Inferior parietal cortex (tissue), 1 donor: ENCODE measurements around the gene DUT.
"Not testable (repeated sequence)": the region's sequence is repeated elsewhere in the genome, so short reads cannot be mapped to it uniquely, and the experiment has no call there.

ENCODE experiments used
- DNase-seq: peaks from one replicate; pipeline ENCODE4 v3.0.0-alpha.2; 2016; ENCODE audit errors: extremely low spot score

The DUT gene

DNA sequence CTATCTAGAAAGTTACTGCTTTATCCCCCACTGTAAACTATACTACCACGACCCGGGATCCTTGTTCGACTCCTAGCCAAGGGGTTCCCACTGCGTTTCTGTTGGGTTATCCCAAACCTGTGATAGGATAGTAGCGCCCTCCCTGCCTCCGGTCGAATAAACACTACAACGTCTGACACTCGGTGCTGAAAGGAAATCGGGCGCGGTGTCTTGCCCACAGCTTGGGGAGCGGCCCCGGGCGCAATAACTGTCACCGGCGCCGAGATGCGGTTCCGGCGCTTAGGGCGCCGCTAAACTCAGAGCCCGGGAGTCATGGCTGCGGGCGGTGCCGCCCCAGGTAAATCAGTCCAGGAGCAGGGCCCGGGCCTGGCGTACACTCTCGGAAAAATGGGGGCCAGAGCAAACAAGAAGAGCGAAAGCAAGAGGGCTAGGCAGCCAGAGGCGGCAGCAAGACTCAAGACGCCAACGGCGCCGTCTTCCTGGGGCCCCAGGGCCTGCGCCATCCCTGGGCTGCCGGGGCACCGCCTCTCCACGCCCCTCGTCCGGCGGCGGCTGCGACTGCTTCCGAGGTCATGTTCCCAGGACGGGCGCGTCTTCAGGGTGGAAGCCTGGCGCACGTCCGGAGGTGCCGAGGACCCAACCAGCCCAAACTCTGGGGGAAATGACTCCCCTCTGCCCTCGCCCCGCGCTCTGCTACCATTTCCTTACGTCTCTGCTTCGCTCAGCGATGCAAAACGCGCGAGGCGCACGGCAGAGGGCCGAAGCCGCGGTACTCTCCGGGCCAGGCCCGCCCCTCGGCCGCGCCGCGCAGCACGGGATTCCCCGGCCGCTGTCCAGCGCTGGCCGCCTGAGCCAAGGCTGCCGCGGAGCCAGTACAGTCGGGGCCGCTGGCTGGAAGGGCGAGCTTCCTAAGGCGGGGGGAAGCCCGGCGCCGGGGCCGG is at the start of gene DUT:
DUT (plus strand) TSS at position 575 of the 941 bp plus-strand sequence; CDS start at position 662, 87 bp downstream.
- DNase-seq = peak; percentile 85

DNA sequence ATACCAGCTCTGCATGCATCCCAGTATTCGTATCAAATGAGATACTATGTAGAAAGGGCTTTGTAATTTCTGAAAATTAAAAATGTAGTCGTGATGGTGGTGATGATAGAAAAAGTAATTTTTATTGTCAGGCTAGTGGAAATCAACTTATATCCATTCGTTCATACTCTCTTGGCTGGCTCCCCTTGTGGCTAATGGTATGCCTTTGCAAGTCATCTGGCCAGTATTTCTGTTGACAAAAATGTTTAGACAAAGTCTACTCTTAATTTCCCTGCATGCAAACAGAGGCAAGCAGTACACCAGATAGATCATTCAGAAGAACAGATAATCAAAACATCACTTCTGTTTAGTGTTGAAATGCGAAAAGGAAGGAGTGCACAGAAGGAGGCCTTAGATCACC is 49.6 kb upstream of the DUT start:
- no peak for DNase-seq

DNA sequence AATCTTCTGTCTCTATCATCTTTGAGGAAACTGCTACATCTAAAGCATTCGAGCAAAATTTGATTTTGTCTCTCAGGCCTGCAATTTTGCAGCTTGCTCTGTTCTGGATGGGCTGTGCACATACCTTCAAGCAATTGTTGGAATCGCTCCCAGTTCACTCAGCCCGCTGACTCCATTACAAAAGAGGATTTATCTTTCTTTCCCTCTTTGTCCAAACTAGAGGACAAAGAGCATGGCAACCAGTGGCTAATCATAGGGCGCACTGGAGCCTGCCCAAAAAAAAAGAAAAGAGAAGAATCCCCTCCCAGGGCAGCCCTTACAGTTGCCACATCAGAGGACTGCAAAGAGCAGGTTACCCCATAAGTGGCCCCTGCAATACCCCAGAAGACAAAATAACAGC is 49.0 kb upstream of the DUT start:
- no peak for DNase-seq

DNA sequence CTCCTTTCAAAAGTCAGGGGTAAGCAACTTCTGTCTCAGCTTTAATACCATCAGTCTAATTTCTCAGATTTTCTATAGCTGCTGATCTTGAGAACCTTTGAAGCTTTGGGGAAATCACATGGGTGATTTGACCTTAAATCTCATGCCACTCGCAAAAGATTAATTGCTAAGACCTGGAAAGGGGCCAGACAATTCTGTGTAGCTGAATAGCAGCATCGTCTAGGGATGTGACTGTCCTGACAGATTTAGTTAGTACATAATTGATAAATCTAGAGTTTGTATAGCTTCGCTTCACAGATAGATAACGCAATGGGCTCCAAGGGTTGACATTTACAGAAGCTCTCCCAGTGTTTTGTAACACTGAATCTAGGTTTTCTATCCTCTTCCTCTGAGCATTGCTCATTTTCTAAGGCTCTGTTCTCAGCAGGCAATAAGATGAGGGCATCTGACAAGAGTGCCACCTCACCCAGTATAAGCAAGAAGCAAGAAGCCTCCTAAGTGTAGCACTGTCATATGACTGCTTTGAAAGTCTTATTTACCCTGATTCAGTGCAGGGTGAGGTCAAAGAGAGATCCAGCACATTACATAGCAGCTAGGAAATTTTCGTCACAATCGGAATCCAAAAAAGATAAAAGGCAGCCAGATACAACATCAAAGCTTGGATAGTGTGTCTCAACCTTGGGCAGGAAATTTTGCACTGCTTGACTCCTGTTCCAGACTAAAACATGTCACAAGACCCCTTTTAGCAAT is 47.7 kb upstream of the DUT start:
- no peak for DNase-seq

DNA sequence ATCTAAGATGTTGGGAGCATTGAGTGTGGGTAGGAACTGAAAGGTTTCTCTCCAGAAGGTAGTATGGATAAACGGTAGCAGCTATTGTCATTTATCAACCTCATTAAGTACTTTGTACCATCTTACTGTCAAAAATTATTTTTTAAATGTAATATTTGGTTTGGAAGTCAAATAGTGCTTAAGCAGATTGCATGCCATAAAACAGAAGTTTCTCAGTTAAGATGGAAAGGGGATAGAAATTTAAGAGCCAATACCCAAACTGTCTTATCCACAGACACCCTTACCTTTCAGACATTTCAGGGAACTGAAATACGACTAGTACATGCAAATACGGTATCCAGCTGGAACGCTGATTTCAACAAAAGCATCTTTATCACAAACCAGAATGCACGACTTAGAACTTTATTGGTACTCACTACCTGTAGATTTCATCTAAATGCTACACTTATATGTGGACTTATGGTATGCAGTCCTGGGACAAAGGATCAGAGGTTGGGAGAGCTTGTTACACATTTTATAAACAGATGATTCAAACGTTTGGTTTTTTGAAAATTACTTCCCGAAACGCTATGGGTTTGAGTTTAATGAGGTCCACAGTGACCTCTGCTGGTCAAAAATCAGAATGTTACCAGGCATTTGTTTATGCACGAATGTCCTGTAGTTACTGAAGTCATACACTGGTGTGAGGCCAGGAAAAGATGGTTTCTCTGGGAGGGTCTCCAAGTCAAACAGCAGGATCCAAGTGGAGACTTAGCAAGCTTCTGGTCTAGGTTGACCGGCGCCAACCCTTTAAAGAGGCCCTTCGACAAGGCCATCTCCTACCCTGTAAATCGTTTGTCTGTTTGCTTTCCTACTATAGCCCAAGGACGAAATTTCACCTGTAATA is 45.7 kb upstream of the DUT start:
- DNase-seq = peak; percentile 91

DNA sequence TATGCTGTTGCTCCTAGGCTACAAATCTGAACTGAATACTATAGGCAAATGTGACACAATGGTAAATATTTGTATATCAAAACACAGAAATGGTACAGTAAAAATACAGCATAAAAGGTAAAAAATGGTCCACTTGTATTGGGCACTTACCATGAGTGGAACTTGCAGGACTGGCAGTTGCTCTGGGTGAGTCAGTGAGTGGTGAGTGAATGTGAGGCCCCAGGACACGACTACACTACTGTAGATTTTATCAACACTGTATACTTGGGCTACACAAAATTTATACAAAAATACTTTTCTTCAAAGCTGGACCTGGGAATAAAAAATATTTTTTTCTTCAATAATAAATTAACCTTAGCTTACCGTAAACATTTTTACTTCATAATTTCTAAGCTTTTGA is 41.6 kb upstream of the DUT start:
- DNase-seq = no peak

DNA sequence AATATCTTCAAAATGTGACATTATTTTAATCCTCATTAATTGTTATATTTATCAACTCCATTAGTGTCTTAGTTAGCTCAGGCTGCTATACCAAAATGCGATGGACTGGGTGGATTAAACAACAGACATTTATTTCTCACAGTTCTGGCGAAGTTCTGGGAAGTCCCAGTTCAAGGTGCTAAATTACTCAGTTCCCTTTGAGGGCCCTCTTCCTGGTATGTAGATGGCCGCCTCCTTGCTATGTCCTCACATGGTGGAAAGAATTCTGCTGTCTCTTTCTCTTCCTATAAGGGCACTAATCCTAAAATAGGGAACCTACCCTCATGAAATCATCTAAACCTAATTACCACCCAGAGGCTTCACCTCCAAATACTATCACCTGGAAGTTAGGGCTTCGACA is 38.8 kb upstream of the DUT start:
- no peak for DNase-seq

DNA sequence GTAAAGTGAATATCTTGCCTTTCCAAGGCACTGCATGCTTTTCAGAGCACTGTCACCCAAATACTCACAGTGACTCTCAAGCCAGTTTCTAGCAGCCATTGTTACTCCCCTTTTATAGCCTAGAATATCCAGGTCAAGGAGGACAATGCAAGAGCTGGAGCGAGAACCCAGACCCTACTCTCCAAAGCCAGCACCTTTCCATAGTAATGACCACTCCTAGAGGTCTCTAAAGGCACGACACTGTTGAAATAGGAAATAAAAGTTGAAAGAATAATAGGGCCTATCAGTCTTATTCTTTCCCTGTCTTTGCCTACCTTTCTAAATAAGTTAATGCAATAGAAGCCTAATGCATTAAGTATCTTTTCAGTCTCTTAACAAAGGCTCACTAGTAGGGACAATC is 33.6 kb upstream of the DUT start:
- DNase-seq = no peak

DNA sequence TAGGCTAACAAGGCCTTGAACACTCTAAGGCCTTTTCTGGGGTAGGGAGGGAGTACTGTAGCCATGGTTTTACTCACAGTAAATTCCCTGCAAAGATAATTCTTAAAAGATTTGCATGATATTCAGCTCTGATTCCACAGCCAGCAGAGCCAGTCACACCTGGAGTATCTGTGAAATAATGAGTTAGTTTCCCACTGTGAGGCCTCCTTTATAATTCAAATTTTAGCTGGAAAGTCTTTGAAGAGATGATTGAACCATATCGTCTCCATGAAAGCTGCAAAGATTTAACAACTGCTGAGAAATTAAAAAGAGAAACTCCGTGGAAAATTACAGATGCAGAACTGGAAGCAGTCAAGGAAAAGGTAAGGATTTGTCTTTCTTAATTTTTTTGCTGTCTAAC is 32.3 kb upstream of the DUT start:
- no peak for DNase-seq

DNA sequence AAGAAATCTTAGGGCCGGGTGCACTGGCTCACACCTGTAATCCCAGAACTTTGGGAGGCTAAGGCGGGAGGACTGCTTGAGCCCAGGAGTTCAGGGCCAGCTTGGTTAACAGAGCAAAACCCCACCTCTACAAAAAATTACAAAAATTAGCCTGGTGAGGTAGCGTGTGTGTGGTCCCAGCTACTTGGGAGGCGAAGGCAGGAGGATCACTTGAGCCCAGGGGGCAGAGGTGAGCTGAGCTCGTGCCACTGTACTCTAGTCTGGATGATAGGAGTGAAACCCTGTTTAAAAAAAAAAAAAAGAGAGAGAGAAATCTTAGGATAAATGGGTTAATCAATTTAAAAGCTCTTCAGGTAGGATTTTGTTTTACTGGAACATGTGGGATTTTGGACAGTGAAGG is 31.2 kb upstream of the DUT start:
- no peak for DNase-seq

DNA sequence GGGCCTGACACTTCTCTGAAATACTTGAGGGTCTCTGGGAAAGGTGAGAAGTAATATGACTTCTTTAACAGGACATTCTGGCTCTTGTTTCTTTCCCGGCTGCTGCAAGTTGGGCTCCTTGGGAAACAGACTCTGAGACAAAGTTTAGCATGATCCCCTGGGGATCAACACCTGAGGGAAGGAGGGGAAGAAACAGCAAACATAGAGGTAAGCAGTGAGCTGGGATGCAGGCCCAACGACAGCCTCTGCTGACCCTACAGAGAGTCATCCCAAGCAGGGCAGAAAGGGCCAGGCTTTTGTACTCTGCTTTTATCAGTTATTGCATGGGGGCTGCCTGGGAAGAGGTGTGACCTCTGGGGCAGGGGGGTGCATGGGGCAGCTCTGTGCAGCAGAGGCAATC is 26.8 kb upstream of the DUT start:
- no peak for DNase-seq

DNA sequence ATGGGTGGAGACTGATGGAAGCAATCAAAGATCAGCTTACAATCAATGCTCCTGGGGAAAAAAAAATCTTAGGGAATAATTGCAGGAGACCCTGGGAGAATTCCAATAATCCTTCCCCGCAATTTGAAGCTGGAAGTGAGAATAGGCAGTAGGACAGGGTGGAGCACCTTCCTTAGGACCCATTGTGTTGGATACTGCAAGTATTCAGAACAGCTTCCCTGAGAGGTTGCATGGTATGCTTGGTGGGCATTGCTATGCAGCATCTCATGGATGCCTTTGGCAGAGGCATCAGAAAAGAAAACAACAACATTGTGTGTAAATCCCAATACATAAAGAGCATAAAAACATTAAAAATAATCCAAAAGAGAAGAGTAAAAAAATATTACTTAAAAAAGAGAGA is 24.6 kb upstream of the DUT start:
- DNase-seq = no peak

DNA sequence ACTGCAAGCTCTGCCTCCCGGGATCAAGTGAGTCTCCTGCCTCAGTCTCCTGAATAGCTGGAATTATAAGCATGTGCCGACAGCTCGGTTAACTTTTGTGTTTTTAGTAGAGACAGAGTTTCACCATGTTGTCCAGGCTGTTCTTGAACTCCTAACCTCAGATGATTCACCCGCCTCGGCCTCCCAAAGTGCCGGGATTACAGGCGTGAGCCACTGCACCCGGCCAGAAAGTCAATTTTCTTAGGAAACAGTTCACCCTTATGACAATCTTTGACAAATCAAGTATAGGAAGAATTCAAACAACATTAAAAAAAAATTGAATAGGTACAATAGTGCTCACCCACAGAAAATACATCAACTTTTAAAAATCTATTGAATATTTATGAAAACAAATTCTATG is 23.6 kb upstream of the DUT start:
- DNase-seq = no peak

DNA sequence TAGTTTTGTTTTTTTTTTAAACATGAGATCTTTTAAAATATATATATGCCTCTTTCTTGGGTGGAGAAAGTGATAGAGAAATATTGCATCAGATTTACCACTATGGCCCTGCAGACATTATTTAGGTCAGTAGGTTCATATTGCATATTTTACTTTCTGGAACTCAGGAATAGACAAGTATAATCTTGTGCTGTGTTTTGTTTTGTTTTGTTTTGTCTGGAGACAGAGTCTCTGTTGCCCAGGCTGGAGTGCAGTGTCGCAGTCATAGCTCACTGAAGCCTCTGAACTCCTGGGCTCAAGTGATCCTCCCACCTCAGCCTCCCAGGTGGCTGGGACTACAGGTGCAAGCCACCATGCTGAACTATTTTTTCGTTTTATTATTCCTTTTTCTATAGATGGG is 21.5 kb upstream of the DUT start:
- DNase-seq = no peak

DNA sequence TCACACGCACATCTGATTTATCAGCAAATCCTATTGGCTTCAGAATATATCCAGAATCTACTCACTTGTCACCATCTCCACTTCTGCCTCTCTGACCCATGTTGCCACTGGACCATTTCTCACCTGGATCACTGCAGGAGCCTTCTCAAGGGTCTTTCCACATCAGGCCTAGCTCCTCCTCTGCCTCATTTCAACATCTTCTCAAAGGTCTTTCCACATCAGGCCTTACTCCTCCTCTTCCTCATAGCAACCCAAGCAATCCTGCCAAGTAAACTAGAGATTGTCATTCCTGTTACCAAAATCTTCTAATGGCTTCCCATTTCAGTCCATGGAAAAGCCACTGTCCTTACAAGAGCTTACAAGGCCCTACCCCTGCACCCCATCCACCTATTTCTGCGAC is 18.0 kb upstream of the DUT start:
- DNase-seq = no peak

DNA sequence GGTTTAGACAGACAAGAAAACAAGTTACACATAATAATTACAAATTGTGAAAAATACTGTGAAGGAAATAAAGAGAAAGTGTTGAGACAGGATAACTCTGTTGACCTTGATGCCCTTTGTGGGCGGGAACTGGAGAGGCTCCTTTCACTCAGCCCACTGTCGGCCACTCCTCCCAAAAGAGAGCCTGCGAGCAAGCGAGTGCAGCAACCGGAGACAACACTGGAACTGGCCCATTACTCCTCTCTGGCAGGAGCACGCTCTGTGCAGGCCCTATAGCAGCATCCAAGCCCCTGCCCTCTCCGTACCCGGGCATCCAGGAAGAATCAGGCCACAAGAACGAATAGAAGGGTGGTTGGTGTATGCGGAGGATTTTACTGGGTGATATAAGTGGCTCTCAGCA is 16.2 kb upstream of the DUT start:
- no peak for DNase-seq

DNA sequence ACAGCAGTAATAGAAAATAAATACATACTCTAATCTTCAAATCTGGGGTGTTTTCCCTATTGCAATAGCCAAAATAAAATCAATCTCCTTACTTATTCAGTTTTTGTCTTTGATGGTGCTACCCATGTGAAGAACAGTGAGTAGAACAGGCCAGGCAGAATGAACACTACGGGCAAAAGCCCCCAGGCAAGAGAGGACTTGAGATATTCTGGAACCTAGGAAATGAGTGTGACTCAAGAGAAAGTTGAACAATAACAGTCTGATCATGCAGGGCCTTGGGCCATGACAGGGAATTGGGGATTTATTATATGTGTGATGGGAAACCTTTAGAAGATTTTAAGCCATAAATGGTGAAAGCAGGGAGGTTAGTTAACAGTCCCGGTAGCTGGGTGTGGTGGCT is 14.0 kb upstream of the DUT start:
- no peak for DNase-seq

DNA sequence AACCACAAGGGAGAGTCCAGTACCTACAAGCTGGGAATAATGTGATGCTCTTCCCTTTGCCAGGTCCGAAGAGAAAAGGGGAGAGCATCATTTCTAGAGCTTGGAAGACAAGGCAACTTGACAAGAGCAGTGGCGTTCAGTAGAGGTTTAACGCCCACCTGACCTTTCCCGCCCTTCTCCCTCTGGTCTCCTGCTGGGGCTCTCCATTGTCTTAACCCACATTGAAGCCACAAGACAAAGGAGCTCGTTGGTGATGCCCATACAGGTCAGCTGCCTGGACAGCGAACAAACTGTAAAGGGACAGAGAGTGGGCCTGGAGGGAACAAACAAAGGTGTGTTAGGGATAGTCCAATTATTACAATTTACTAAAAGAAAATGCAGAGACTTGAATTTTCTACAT is 13.1 kb upstream of the DUT start:
- no peak for DNase-seq

DNA sequence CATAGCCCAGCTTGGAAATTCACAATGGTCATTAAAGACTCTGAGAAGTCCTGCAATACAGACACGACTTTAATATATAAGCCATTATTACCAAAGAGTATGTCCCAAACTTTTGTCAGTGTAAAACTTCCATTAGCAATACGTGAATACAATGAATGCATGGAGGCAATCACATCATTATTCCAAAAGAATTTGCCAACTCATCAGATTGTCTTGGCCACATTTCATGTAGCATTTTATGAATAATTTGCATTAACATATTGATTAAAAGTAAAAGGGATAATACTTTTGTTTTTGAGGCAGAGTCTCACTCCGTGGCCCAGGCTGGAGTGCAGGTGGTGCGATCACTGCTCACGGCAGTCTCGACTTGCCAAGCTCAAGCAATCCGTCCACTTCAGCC is 7.9 kb upstream of the DUT start:
- DNase-seq = no peak

DNA sequence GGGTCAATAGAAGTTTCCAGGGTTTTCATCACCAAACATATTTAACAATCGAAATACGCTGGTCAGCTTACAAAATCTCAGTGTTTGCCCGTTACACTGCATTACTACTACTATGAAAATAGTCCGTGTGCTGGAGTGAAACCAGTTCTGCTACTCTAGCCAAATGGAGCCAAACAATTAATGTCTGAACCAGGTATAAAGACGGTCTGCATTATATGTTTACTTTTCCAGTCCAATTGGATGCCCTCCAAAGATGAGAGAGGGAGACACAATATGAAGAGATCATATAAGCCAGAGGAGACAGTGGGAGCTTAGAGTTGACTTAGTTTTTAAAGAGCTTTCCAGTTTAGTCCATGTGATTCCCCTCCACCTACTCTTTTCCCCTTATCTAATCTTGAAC is 6.3 kb upstream of the DUT start:
- DNase-seq = no peak

DNA sequence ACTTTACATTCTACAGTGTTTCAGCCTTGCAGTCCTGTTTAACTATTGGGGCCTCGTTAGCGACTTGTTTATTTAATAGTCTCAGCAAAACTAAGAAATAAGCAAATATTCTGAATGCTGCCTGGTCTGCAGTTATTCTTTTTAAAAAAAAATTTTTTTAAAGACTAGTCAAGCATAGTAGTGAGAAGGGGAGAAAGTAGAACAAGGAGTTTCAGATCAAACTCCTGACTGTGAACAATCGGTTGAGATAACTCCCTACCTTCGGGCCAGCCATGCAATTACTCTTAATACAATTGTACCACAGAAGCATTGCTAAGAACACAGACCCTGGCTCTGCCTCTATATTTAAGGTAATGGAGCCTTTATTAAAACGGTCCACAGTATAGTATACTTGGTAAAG is 5.8 kb upstream of the DUT start:
- DNase-seq = no peak

DNA sequence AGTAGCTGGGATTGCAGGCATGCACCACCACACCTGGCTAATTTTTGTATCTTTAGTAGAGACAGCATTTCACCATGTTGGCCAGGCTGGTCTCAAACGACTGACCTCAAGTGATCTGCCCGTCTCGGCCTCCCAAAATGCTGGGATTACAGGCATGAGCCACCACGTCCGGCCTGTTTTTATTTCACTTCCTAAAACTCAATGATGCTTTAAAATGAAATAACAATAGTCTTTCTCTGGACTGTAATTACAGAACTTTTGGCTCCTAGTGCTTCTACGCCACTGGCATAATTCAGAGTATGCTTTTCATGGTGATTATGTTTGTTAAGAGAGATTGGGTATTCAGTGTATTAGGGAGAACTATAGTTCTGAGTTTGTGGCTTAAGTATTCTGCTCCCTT is 5.0 kb upstream of the DUT start:
- not testable (repeated sequence) for DNase-seq
